ENCODE data around the gene SOX4.

GRCh38 chr6:21603082-21603952 lies 9.8 kb downstream of the SOX4 start:
- TF ChIP-seq CTCF (IDR thresholded peaks at IDR 0.05), result no peak
- TF ChIP-seq POLR2A (IDR thresholded peaks at IDR 0.05; ENCODE audit: low read depth), result no peak
